Cardiac fibroblast (primary cell): Measurements from ENCODE around the gene ARRDC5.
A peak's percentile ranks its signal among the peaks of the same experiment; 100 is the strongest.
"Not testable (repeated sequence)": the region's sequence is repeated elsewhere in the genome, so short reads cannot be mapped to it uniquely, and the experiment has no call there.

Experiments used
- DNase-seq, 2 donors: peaks; one replicate each; pipeline versions ENCODE4 v3.0.0 to v3.0.0-alpha.2; 2010; ENCODE audit warnings: low read depth in 2 of 2
- H3K4me3 ChIP-seq, 2 donors: replicated peaks in 1 of 2; 1 replicate in 1 of 2; 2 replicates in 1 of 2; pipeline ENCODE4 v1.5.1; 2011; ENCODE audit warnings: low read depth in 2 of 2, low read length in 2 of 2, mild to moderate bottlenecking in 2 of 2, moderate library complexity in 1 of 2
- TF ChIP-seq, protein P1 (sequence below): IDR thresholded peaks from one replicate; pipeline ENCODE4 v1.5.1; 2011; ENCODE audit warnings: low read depth, mild to moderate bottlenecking, low read length, inconsistent platforms

ARRDC5 gene

DNA sequence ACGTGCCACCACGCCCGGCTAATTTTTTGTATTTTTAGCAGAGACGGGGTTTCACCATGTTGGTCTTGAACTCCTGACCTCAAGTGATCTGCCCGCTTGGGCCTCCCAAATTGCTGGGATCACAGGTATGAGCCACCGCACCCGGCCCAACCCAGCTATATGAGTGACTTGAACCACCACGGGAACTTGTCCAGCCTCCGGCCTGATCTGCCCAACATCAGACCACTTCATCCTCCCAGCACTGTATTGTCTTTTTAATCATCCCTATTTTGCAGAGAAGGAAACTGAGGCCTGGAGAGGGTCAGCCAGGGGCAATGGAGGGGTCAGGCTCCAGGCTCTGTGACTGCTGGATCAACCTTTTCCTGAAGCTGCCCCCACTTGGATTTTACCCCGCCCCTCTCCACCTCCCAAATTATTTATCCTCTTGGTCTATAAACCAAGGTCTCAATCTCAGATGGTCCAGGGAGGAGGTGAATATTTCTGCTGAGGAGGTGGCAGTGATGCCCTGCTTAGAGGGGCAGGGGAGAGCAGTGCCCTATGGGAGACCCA is 34.3 kb downstream of the ARRDC5 start:
- DNase-seq, result no peak
- H3K4me3 ChIP-seq, result no peak overlapping the region
- TF ChIP-seq, protein P1, sequence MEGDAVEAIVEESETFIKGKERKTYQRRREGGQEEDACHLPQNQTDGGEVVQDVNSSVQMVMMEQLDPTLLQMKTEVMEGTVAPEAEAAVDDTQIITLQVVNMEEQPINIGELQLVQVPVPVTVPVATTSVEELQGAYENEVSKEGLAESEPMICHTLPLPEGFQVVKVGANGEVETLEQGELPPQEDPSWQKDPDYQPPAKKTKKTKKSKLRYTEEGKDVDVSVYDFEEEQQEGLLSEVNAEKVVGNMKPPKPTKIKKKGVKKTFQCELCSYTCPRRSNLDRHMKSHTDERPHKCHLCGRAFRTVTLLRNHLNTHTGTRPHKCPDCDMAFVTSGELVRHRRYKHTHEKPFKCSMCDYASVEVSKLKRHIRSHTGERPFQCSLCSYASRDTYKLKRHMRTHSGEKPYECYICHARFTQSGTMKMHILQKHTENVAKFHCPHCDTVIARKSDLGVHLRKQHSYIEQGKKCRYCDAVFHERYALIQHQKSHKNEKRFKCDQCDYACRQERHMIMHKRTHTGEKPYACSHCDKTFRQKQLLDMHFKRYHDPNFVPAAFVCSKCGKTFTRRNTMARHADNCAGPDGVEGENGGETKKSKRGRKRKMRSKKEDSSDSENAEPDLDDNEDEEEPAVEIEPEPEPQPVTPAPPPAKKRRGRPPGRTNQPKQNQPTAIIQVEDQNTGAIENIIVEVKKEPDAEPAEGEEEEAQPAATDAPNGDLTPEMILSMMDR, result no peak

DNA sequence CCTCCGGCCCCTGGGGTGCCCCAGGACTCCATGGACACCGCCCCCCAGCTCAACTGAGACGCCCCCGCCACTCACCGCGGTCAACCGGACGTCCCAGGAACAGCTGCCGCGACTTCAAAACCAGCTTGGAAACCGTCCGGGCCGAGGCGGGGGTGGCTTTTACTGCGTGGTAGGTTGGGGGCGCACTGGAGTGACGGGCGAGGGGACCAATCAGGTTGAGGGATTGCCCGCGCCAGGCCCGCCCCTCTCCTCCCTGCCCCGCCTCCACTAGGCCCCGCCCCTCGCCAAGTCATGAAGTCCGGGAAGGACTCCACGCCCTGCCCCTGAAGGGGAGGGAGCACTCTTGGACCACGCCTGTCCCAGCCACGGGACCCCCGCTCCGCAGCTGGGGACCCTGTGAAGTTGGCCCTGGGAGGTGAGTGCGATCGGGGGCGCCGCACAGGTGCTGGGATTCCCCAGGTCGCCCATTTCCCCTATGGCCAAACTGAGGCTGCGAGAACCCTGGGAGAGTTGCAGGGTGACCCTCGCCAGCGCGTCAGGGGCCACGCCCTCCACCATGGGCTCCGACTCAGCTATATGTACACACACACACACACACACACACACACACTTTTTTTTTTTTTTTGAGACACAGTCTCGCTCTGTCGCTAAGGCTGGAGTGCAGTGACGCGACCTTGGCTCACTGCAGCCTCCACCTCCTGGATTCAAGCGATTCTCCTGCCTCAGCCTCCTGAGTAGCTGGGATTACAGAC is 35.0 kb downstream of the ARRDC5 start, which contains the start of gene PLIN3:
TSS of gene PLIN3 (minus strand) at position 134 of the 752 bp plus-strand sequence. CDS start 6,273 bp downstream, outside the sequence.
- TF ChIP-seq, protein P1, result no peak

DNA sequence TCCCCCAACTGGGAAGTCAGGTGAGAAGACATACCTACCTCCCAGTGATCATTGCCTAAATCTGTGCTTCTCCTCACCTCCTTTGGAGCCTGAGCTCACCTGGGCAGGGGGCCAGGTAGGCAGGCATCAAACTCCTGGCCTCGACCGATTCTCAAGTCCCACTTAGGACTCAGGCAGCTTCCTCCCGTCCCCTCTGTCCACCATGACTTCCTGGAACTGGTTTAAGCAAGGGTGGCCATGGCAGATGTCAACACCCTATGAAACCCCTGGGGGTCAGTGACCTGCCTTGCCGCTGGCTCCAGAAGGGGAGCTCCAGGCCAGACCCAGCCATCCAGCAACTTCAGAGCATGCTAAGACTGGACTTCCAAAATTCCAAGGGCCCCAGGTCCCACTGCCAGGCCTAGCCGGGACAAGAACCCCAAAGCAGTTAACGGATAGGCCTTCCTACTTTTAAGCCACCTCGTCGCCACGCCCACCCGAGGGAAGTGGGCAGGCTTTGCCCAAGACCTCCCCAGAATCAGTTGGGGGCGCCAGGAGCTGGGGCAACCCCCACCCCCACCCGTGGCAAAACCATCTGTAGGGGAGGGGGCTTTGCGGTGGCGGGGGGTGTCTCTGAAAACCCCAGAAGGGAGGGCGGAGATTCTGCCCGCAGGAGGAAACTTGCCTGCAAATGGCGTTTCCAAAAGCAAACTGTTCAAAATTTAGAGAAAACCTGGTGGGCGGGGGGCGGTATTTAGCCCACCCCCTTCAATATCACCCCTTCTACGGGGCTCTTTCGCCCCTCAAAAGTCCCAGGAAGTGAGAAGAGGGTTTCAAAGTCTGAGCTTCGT is 35.9 kb downstream of the ARRDC5 start:
- TF ChIP-seq, protein P1, result no peak
- DNase-seq, result peak; percentile 45 to 53
- peak overlapping the region; percentile 66 to 76 for H3K4me3 ChIP-seq

More for the DNA sequence above, 35.0 kb downstream of the ARRDC5 start, which contains the start of gene PLIN3:
- H3K4me3 ChIP-seq, result peak within 1 kb of the TSS; percentile 66 to 76
- peak; percentile 97 to 98 for DNase-seq

DNA sequence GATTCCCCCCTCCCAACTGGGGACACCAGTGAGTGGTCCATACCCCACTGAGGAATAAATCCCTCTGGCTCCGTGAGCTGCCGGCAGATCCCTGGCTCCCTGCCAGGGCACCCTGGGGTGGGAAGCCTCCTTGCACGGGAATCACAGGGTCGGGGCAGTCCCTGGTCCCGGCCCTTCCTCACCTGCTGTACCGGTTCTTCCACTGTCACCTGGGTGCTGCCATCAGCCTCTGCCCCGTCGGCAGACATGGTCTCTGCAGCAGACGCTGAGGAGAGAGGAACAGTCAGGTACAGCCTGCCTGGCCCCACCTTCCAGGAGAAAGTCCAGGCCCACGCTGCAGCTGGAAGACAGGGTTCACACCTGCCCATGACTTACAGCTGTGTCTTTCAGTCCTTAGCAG is 41.5 kb downstream of the ARRDC5 start:
- DNase-seq, result no peak
- TF ChIP-seq, protein P1, result no peak
- H3K4me3 ChIP-seq, result no peak overlapping the region

DNA sequence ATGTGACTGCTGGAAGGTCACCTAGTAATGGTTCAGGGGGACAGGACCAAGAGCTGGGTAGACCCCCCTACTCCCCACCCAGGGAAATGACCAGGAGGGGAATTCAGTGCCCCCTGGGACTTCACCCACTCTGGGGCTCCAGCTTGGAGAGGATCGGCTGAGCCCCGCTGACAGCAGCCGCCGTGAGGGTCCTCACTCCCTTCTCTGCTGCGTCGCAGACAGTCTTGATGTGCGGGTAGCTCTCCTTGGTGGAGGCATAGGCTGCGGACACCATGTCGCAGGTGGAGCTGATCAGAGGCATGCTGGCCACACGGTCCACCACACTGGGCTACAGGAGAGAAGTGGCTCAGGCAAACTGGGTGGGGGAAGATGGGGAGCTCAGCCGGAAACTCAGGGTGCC is 43.0 kb downstream of the ARRDC5 start:
- no peak overlapping the region for H3K4me3 ChIP-seq
- TF ChIP-seq, protein P1, result no peak
- no peak for DNase-seq

DNA sequence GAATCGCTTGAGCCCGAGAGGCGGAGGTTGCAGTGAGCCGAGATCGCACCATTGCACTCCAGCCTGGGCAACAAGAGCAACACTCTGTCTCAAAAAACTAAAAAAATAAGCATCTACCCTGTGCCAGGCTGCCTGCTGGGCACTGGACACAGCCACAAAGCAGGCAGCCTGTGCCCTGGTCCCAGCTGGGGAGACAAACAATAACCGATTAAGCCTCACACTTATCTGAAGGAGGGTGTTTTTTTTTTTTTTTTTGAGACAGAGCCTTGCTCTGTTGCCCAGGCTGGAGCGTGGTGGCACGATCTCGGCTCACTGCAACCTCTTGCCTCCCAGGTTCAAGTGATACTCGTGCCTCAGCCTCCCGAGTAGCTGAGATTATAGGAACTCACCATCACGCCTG is 46.2 kb downstream of the ARRDC5 start:
- not testable (repeated sequence) for H3K4me3 ChIP-seq, DNase-seq

DNA sequence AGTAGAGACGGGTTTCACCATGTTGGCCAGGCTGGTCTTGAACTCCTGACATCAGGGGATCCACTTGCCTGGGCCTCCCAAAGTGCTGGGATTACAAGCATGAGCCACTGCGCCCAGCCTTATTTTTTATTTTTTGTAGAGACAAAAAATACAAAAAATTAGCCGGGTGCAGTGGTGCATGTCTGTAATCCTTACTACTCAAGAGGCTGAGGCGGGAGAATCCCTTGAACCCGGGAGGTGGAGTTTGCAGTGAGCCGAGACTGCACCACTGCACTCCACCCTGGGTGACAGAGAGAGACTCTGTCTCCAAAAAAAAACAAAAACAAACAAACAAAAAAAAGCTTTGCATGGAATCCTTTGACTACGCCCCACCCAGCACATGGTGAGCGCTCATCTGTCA is 49.2 kb downstream of the ARRDC5 start:
- not testable (repeated sequence) for H3K4me3 ChIP-seq, DNase-seq
